H1 (cell line): Measurements from ENCODE around the gene DNAJC22. TPM values are rescaled to one million over a fixed set of nuclear protein-coding genes. Genes with fewer than 3 reads are reported as not detected.

ENCODE experiments used
- RAD21 ChIP-seq, 2 experiments: IDR thresholded peaks in 1 of 2; conservative IDR thresholded peaks in 1 of 2; 2 replicates each; pipeline ENCODE4 v1.6.1; 2011; ENCODE audit warnings: low read depth in 2 of 2, low read length in 2 of 2, improper control_type of control experiment in 1 of 2, inconsistent platforms in 1 of 2, mild to moderate bottlenecking in 1 of 2, moderate library complexity in 1 of 2
- polyA plus RNA-seq, 7 experiments: library from polyadenylated mRNA; depleted of rRNA in 3 of 7; stranded (reverse) in 5 of 7; unstranded in 2 of 7; fragments of >200 nt in 5 of 7; fragments of 200-250 nt in 2 of 7; gene quantifications; 1 replicate in 5 of 7; 2 replicates in 1 of 7; 4 replicates in 1 of 7; pipeline versions ENCODE4 v1.2.1 to v1.2.3, GENCODE V29; 2011 to 2013; ENCODE audit warnings: missing spikeins in 2 of 7, mixed read lengths in 2 of 7
- total RNA-seq: library from RNA; stranded (reverse); fragmentation: NEBNext Ultra II Directional; extraction: Animal tissue kit (Norgen Biotek cat#: 25700); gene quantifications from 2 replicates; pipeline ENCODE4 v1.2.1, GENCODE V29; 2021

The DNAJC22 gene
- total and polyA plus RNA-seq, 2 of the 8 experiments (the other 6 are each of a cell fraction or from before 2014, with no cell fraction given): 0.20 to 0.39 TPM

GRCh38 chr12:49328816-49329215, 17.9 kb upstream of the DNAJC22 start (continued):
- TF ChIP-seq RAD21 (IDR thresholded peaks at IDR 0.05 in 1 of 2, conservative IDR thresholded peaks at IDR 0.05 in 1 of 2; ENCODE audit: low read depth in 2 of 2, low read length in 2 of 2): no peak
- TF ChIP-seq, all 59 proteins: peak for 0
